ENCODE measurements around the gene FCGBP. TPM values are rescaled to one million over a fixed set of nuclear protein-coding genes. Genes with fewer than 3 reads are reported as not detected.
A peak's percentile ranks its signal among the peaks of the same experiment; 100 is the strongest.
"Not testable (repeated sequence)": the region's sequence is repeated elsewhere in the genome, so short reads cannot be mapped to it uniquely, and the experiment has no call there.

FCGBP gene
- total RNA-seq, result 10 to 100 TPM; 11.8 to 20.6 TPM
- long read RNA-seq, partial matches to known transcripts, result 1 of 1 reads
- long read RNA-seq, other reads (novel, unspliced or antisense), result 0 of 1 reads

DNA sequence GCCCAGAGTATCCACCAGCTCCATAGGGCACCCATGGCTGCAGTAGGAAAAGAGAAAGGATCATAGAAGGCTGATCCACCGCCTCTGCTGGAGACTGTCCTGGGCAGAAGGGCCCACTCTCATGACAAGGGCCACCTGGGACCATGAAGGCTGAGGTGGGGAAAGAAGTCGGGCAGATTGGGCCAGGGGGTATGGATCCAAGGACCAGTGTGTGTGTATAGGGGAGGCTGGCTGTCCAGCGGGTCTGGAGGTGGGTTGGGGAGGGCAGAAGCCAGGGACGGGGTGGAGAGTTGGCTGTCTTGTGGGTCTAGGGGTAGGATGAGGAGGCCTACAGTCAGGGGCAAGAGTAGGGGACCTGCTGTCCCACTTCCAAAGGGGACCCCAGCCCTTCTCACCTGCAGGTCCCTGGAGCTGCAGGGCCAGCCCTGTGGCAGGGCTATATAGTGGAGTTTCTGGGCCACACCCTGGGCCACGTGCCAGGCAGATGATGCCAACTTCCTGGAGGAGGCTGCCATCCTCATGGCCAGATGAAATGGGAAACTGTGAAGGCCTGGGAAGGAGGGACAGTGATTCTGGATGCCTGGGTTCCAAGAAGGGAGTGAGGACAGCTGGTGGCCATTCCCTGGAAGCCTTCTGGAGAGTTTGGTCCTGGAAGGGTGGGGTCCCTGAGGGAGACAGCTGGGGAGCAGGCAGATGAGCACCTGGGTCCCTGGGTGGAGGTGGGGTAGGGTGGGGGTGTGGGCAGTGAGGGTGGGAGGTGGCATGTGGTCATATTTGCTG lies at the start of gene FCGBP:
Gene FCGBP, minus strand, starts transcription at position 51 of the 780 bp plus-strand sequence.
- DNase-seq (no peak), ATAC-seq (no peak)

DNA sequence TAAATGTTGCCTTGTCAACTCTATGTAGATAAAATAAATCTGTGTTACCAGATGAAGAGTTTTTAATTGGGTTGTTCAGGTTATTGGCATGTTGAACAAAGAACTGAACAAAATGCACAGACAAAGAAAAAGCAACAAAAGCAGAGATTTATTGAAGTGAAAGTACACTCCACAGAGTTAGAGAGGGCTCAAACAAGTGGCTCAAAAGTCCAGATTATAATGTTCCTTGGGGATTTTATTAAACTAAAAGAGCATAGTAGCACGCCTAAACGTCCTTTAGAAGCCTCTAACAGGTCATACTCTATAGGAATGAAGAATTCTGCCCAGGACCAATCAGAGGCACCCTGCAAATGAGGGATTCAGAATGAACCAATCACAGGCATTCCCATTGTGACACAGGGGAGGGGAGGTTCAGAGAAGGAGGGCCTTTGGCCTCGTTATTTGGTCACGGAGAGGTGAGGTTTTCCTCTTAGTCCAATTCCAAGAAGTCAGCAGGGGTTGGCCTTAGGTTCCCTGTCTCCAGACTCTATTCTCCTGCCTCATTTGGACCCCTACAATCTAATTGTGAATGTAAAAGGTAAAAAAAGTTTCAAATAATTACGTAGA lies 49.4 kb upstream of the FCGBP start:
- intact Hi-C loops (cut with DNase I), result no loop called here
- DNase-seq, result no peak
- no peak for ATAC-seq

More for the DNA sequence above, at the start of gene FCGBP:
- intact Hi-C loops (cut with DNase I), result no loop called here

DNA sequence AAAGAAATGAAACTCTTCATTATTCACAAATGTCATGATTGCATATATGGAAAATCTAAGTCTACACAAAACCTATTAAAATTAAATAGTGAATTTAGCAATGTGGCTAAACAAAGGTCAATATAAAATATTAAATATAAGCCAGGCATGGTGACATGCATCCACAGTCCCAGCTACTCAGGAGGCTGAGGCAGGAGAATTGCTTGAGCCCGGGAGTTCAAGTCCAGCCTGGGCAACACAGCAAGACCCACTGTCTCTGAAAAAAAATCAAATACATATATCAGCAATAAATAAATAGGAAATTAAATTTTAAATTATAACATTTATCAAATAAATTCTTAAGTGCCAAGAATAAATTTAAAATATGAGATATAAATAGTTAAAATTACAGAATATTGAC lies 48.4 kb upstream of the FCGBP start:
- intact Hi-C loops (cut with DNase I), result no loop called here
- no peak for ATAC-seq
- no peak for DNase-seq

DNA sequence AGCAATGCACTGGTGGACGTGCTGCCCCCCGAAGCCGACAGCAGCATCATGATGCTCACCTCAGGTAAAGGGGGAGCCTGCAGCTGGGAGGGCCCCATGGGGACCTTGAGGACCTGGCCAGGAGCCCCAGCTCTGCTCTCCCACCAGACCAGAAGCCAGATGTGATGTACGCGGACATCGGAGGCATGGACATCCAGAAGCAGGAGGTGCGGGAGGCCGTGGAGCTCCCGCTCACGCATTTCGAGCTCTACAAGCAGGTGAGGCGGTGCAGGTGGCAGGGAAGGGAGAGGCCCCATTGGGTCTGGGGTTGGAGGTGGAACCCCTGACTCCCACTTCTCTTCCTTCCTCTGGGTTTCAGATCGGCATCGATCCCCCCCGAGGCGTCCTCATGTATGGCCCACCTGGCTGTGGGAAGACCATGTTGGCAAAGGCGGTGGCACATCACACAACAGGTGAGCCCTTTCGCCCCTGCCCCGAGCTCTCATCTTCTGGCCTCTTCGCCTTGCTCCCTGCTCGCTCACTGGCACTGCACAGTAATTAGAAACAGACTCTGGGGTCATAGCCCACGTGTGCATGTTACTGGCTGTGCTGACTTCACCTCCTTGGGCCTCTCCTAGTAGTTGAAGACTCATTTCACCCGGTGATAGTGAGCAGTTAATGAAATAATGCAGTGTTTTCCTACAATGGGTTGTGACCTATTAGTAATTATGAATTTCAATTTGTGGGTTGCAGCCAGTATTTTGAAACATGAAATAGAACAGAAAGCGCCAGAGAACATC lies 40.1 kb upstream of the FCGBP start:
- no peak for DNase-seq
- intact Hi-C loops (cut with DNase I), result no loop called here

DNA sequence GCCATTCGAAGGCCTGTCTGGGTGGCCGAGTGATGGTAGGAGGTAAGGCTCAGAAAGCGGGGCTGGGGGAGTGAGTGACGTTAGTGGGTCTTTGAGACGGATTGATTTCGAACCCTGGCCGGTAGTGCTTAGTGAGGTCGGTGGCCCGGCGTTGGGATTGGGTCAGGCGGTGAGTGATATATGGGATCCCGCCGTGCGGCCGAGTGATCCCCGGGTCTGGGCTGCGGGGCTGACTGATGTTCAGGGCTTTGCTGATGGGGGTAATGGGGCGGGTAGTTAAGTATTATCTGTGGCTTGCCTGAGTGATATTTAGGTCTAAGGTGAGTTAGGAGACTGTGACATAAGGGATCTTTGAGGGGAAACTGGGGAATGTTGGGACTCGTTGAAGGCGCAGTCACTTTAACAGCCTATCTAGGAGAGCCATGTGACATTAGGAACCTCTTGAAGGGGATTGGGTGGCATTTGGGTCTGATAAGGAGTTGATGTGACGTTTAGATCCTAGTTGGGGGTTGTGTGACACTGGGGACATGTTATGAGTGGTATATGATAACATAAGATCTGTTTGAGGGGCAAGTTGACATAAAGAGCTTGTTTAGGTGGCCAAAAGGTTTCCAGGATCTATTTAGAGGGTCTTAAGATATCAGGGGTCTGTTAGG lies 37.1 kb upstream of the FCGBP start:
- peak; percentile 43 for DNase-seq
- ATAC-seq, result peak in 1 of 2 donors; percentile 3

More for the DNA sequence above, 40.1 kb upstream of the FCGBP start:
- no peak for ATAC-seq

DNA sequence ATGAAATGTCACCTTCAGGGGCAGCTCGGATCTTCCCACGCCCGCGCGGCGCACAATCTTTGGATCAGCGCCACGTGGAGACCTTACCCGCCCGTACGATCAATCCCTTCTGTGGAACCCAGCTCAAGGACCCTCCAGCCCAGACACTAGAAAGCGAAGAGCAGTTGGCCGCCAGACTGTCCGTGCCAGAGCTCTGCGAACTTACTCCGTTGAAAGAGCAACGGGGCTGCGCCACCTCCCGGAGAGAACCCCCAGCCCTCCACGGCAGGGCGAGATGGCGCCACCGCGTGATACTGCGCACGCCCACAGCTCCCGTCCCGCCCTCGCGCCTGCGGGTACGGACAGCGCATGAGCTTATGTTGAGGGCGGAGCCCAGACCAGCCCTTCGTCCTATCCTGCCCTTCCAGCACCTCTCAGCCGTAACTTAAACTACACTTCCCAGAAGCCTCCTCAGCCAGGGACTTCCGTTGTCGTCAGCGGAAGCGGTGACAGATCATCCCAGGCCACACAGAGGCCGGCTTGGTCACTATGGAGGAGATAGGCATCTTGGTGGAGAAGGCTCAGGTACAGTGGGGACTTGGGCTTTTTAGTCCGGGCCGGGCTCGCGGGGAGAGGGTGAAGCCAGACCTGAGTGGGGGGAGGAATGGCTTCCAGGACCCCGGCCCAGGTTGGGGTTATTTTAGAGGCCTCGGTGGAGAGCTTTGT lies 36.4 kb upstream of the FCGBP start, which contains the start of gene PSMC4:
Gene PSMC4, plus strand, starts transcription at position 491 of the 705 bp plus-strand sequence. Its CDS starts 38 bp downstream, at position 529.
- intact Hi-C loops (cut with DNase I), result no loop called here
- DNase-seq, result peak; percentile 98

More for the DNA sequence above, 37.1 kb upstream of the FCGBP start:
- intact Hi-C loops (cut with DNase I), result no loop called here

DNA sequence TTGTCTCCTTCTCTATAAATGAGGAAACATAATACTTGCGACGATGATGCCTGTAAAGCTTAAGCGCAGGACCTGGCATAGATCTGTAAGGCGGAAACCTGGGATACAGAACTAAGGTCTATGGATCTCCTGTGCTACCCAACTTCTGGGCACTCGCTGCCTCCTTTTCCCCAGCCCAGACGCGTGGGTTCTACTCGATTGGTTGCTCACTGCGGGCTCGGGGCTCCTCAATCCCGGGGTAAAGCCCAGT lies 35.9 kb upstream of the FCGBP start:
- DNase-seq, result no peak
- intact Hi-C loops (cut with DNase I), result no loop called here
- ATAC-seq, result peak in 1 of 2 donors; percentile 20

More for the DNA sequence above, 36.4 kb upstream of the FCGBP start, which contains the start of gene PSMC4:
- ATAC-seq, result peak; percentile 99 to 100

DNA sequence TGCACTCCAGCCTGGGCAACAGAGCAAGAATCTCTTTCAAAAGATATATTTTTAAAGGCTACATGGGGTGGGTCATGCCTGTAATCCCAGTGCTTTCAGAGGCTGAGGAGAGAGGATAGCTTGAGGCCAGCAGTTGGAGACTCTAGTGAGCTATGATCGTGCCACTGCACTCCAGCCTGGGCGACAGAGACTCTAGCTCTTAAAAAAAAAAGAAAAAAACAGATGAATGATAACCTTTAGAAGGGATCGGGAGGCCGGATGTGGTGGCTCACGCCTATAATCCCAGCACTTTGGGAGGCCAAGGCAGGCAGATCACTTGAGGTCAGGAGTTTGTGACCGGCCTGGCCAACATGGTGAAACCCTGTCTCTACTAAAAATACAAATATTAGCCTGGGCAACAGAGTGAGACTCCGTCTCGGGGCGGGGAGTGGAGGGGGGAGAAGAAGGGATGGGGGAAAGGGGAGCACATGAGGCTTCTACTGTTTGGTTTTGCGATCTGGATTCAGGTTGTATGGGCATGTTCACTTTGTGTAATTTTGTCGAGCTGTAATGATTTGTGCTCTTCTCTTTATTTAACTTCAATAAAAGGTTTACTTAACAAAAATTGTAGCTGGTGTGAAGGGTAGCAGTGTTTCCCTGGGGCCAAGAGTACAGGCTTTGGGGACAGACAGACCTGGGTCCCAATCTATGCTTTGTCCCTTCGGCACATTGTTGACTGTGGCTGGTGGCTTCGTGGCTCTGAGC lies 35.4 kb upstream of the FCGBP start:
- ATAC-seq, result no peak
- intact Hi-C loops (cut with DNase I), result loop anchor here in 1 of 2 donors (5.0 kb wide), 1 partner anchor 178 kb away; no protein-coding TSS in a partner anchor
- no peak for DNase-seq

DNA sequence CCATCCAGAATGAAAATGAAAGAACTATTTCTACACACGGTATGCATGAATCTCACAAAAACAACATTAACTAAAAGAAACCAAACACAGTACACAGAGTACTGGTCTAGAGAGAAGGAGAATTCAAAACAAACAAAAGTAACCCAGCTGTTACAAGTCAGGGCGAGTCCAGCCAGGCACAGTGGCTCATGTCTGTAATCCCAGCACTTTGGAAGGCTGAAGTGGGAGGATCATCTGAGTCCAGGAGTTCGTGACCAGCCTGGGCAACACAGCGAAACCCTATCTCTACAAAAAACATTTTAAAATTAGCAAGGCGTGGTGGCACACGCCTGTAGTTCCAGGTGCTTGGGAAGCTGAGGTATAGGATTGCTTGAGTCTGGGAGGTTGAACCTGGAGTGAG lies 34.8 kb upstream of the FCGBP start:
- DNase-seq, result no peak
- intact Hi-C loops (cut with DNase I), result loop anchor here in 1 of 2 donors (5.0 kb wide), 1 partner anchor 177 kb away; no protein-coding TSS in a partner anchor
- ATAC-seq, result no peak

DNA sequence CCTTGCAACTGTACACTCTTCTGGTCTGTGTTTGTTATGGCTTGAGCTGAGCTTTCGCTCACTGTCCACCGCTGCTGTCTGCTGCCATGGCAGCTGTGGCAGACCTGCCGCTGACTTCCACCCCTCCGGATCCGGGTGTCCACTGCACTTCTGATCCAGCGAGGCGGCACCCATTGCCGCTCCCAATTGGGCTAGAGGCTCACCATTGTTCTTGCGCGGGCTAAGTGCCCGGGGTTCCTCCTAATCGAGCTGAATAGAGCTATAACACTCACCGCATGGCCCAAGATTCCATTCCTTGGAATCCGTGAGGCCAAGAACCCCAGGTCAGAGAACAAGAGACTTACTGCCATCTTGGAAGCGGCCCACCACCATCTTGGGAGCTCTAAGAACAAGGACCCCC lies 34.4 kb upstream of the FCGBP start:
- no peak for DNase-seq
- ATAC-seq, result no peak
- intact Hi-C loops (cut with DNase I), result loop anchor here in 1 of 2 donors (5.0 kb wide), 1 partner anchor 176 kb away; no protein-coding TSS in a partner anchor

DNA sequence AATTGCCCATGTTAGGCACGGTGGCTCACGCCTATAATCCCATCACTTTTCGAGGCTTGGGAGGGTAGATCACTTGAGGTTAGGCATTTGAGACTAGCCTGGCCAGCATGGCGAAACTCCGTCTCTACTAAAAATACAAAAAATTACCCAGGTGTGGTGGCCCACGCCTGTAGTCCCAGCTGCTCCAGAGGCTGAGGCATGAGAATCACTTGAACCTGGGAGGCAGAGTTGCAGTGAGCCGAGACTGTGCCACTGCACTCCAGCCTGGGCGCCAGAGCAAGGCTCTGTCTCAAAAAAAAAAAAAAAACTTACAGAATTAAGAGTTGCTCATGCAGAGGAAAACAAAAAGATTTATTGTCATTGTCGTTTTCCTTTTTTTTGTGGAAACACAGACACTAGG lies 33.1 kb upstream of the FCGBP start:
- no peak for ATAC-seq
- intact Hi-C loops (cut with DNase I), result loop anchor here in 1 of 2 donors (5.0 kb wide), 1 partner anchor 175 kb away; no protein-coding TSS in a partner anchor
- DNase-seq, result no peak

DNA sequence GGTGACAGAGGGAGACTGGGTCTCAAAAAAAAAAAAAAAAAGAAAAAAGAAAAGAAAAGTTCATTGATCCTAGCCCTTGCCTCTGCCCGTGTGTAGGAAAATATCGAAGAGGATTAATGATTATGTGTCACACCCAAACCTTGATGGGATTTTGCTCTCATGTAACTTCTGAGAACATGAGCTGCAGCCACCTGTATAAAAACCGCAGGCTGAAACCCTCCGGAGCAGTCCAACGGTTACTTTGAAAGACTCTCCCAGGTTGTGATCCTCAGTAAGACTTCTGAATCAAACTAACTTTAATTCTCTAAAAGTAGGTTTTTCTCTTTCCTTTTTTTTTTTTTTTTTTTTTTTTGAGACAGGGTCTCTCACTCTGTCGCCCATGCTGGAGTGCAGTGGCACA lies 32.2 kb upstream of the FCGBP start:
- no peak for DNase-seq
- intact Hi-C loops (cut with DNase I), result loop anchor here in 1 of 2 donors (5.0 kb wide), 1 partner anchor 174 kb away; no protein-coding TSS in a partner anchor
- no peak for ATAC-seq

DNA sequence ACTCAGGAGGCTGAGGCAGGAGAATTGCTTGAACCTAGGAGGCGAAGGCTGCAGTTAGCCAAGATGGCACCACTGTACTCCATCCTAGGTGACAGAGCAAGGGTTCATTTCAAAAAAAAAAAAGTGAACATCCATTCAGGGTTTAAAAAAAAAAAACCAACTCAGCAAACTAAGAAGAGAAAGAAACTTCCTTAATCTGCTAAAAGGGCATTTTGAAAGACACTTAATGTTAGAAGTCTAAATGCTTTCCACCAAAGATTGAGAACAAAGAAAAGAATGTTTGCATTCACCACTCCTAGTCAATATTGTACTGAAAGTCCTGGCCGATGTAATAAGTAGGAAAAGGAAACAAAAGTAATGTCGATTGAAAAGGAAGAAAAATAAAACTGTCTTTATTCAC lies 29.5 kb upstream of the FCGBP start:
- DNase-seq, result no peak
- no peak for ATAC-seq
- intact Hi-C loops (cut with DNase I), result no loop called here

DNA sequence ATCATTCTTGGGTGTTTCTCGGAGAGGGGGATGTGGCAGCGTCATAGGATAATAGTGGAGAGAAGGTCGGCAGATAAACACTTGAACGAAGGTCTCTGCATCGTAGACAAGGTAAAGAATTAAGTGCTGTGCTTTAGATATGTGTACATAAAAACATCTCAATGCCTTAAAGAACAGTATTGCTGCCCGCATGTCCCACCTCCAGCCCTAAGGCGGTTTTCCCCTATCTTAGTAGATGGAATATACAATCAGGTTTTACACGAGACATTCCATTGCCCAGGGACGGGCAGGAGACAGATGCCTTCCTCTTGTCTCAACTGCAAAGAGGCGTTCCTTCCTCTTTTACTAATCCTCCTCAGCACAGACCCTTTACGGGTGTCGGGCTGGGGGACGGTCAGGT lies 25.0 kb upstream of the FCGBP start:
- intact Hi-C loops (cut with DNase I); ATAC-seq; DNase-seq: not testable (repeated sequence)

DNA sequence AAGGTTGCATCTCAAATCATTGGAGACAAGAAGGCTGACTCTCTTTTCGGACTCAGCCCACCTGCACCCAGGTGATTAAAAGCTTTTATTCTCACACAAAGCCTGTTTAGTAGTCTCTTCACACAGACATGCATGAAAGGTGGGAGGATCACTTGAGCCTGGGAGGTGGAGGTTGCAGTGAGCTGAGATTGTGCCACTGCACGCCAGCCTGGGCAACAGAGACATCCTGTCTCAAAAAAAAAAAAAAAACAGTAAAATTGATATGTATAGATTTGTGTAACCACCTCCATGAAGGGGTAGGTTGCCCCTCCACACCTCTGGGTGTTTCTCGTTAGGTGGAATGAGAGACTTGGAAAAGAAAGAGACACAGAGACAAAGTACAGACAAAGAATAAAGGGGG lies 24.5 kb upstream of the FCGBP start:
- intact Hi-C loops (cut with DNase I); ATAC-seq; DNase-seq: not testable (repeated sequence)

DNA sequence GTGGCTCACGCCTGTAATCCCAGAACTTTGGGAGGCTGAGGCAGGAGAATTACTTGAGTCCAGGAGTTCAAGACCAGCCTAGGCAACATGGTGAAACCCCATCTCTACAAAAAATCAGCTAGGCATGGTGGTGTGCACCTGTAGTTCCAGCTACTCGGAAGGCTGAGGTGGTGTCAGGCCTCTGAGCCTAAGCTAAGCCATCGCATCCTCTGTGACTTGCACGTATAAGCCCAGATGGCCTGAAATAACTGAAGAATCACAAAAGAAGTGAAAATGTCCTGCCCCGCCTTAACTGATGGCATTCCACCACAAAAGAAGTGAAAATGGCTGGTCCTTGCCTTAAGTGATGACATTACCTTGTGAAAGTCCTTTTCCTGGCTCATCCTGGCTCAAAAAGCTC lies 23.5 kb upstream of the FCGBP start:
- ATAC-seq; DNase-seq; intact Hi-C loops (cut with DNase I): not testable (repeated sequence)

DNA sequence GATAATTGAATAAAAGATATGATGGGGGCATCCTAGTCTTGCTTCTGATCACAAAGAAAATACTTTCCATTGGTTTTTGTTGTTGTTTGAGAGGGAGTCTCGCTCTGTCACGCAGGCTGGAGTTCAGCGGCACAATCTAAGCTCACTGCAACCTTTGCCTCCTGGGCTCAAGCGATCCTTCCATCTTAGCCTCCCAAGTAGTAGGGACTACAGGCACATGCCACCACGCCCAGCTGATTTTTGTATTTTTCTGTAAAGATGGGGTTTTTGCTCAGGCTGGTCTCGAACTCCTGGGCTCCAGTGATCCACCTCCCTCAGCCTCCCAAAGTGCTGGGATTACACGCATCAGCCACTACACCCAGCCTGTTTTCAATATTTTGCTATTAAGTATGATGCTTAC lies 19.5 kb upstream of the FCGBP start:
- ATAC-seq, result no peak
- intact Hi-C loops (cut with DNase I), result no loop called here

DNA sequence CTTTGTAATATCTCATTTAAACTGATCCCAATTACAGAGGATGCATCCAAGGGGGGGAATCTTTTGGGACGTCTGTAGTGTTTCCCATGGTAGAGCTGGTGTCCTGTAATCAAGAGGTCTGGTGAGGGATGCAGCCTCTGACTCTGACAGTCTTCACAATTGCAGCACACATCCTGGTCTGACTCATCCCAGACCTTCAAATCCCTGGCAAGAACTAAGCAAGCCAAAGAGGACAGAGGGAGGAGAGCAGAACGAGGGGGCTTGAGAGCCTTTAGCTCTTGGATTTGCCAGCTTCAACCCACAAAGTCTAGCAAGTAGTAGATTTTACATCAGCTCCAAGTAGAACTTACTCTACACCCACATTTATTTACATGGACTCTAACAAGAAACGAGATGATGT lies 17.3 kb upstream of the FCGBP start:
- intact Hi-C loops (cut with DNase I), result no loop called here
- ATAC-seq, result no peak
- DNase-seq, result no peak

More for the DNA sequence above, 19.5 kb upstream of the FCGBP start:
- no peak for DNase-seq
